H1 (cell line): ENCODE results near the gene ZCCHC10. TPM values are rescaled to one million over a fixed set of nuclear protein-coding genes. Genes with fewer than 3 reads are reported as not detected.

Experiments
- BCL11A ChIP-seq, 2 experiments: IDR thresholded peaks; one replicate each; pipeline ENCODE4 v1.6.1; 2011; ENCODE audit warnings: low read depth in 2 of 2, low read length in 2 of 2, mild to moderate bottlenecking in 2 of 2
- CHD7 ChIP-seq: fragments of 300-600 bp; sonication (generic); IDR thresholded peaks from 2 replicates; pipeline ENCODE4 v1.7.1; 2012; ENCODE audit warnings: low read length, moderate library complexity, mild to moderate bottlenecking, inconsistent platforms; ENCODE audit not compliant: insufficient replicate concordance
- EZH2 ChIP-seq: fragments of 200-600 bp; sonication (generic); IDR thresholded peaks from 2 replicates; pipeline ENCODE4 v1.7.1; 2012; ENCODE audit warnings: low read depth, mild to moderate bottlenecking, moderate library complexity, low read length, inconsistent platforms; ENCODE audit not compliant: severe bottlenecking
- KDM4A ChIP-seq: IDR thresholded peaks from one replicate; pipeline ENCODE4 v1.7.1; 2012; ENCODE audit warnings: low read depth, mild to moderate bottlenecking, moderate library complexity, low read length, inconsistent platforms; ENCODE audit not compliant: severe bottlenecking
- POU5F1 ChIP-seq: IDR thresholded peaks from 2 replicates; pipeline ENCODE4 v1.6.1; 2011; ENCODE audit warnings: low read depth, mild to moderate bottlenecking, low read length, moderate library complexity
- RBBP5 ChIP-seq: IDR thresholded peaks from 2 replicates; pipeline ENCODE4 v1.7.1; 2012; ENCODE audit warnings: low read depth, mild to moderate bottlenecking, inconsistent platforms, low read length, moderate library complexity, borderline replicate concordance
- RFX5 ChIP-seq: IDR thresholded peaks from 2 replicates; pipeline ENCODE4 v1.6.1; 2011; ENCODE audit warnings: low read depth, low read length, improper control_type of control experiment, borderline replicate concordance
- SUZ12 ChIP-seq: fragments of 200-600 bp; sonication (generic); IDR thresholded peaks from 2 replicates; pipeline ENCODE4 v1.6.1; 2012; ENCODE audit warnings: mild to moderate bottlenecking, inconsistent platforms, low read length, moderate library complexity, mixed read lengths
- polyA plus RNA-seq, 7 experiments: library from polyadenylated mRNA; depleted of rRNA in 3 of 7; stranded (reverse) in 5 of 7; unstranded in 2 of 7; fragments of >200 nt in 5 of 7; fragments of 200-250 nt in 2 of 7; gene quantifications; 1 replicate in 5 of 7; 2 replicates in 1 of 7; 4 replicates in 1 of 7; pipeline versions ENCODE4 v1.2.1 to v1.2.3, GENCODE V29; 2011 to 2013; ENCODE audit warnings: missing spikeins in 2 of 7, mixed read lengths in 2 of 7
- total RNA-seq: library from RNA; stranded (reverse); fragmentation: NEBNext Ultra II Directional; extraction: Animal tissue kit (Norgen Biotek cat#: 25700); gene quantifications from 2 replicates; pipeline ENCODE4 v1.2.1, GENCODE V29; 2021

ZCCHC10 gene
- total and polyA plus RNA-seq, 2 of the 8 experiments (the other 6 are each of a cell fraction or from before 2014, with no cell fraction given): 22.4 to 32.9 TPM

DNA sequence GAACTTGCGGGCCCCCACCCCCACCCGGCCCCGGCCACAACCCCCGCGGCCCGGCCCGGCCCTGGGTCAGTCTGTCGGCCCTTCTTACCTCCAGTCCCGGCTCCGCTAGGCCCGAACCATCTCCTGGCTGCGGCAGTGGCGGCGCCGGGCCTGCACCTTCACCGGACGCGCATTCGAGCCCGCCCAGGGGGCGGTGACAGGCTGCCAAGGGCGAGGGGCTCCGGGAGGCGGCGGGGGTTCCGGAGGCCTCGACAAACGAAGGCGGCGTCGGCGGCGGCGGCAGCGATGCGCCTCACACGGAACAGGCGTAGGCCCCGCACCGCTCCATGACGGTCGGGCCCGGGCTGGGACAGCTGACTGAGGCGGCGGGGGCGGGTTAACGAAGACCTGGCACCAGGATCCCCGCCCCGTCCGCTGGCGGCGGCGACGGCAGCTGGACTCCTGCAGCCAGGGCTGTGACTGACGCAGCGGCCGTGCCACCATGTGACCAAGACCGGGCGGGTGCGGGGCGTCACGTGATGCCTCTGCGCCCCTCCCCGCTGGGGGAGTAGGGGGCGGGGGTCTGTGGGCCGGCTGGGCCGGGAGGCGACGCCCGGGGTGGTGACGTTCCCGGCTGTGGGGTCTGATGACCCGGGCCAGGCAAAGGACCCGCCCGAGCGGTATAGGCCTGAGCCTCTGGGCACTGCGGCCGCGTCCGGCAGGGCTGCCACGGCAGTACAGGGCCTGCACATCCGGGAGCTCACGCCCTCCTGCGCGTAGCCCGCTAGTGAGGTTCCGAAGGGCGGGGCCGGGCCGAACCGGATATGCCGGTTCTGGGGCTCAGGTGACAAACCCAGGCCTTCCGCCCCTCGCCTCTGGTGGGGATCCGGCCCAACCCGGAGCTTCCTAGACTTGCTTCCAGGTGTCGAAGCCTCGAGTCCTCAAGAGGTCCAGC, 62.9 kb downstream of the ZCCHC10 start, which contains the start of gene AFF4 (continued):
- no peak for TF ChIP-seq CHD7
- TF ChIP-seq KDM4A: no peak
- peak; percentile 76; the same call in 1 of the 2 replicates for TF ChIP-seq RBBP5
- TF ChIP-seq EZH2: no peak
- no peak for TF ChIP-seq RFX5
- TF ChIP-seq BCL11A (IDR thresholded peaks at IDR 0.05; ENCODE audit: low read depth in 2 of 2, low read length in 2 of 2): no peak
- TF ChIP-seq SUZ12: no peak
- no peak for TF ChIP-seq POU5F1
